Stomach (tissue), 9 donors: Measurements from ENCODE around the gene MTMR1. TPM values are rescaled to one million over a fixed set of nuclear protein-coding genes. Genes with fewer than 3 reads are reported as not detected.

ENCODE experiments used
- DNase-seq, 2 donors: peaks; one replicate each; pipeline versions ENCODE4 v3.0.0 to v3.0.0-alpha.2; 2013 to 2019
- H3K27ac ChIP-seq, 5 donors: fragments of 200-600 bp in 4 of 5; sonication (generic) in 4 of 5; one replicate each; pipeline ENCODE4 v1.5.1; 2013 to 2019; ENCODE audit warnings: mild to moderate bottlenecking in 1 of 5, moderate library complexity in 1 of 5
- H3K27me3 ChIP-seq, 3 donors: fragments of 200-600 bp; sonication (generic); one replicate each; pipeline ENCODE4 v1.5.1; 2017 to 2019; ENCODE audit warnings: mixed run types in 1 of 3
- H3K36me3 ChIP-seq, 4 donors: fragments of 200-600 bp; sonication (generic); 1 replicate in 3 of 4; 2 replicates in 1 of 4; pipeline ENCODE4 v1.5.1; 2016 to 2019
- H3K4me1 ChIP-seq, 4 donors: fragments of 200-600 bp; sonication (generic); one replicate each; pipeline ENCODE4 v1.5.1; 2016 to 2019
- H3K4me3 ChIP-seq, 4 donors: fragments of 200-600 bp; sonication (generic) in 3 of 4; one replicate each; pipeline ENCODE4 v1.5.1; 2016 to 2019; ENCODE audit warnings: mild to moderate bottlenecking in 1 of 4
- H3K9me3 ChIP-seq, 4 donors: fragments of 200-600 bp; sonication (generic); one replicate each; pipeline ENCODE4 v1.5.1; 2016 to 2019
- EP300 ChIP-seq: sonication (generic); formaldehyde crosslinking; IDR thresholded peaks from one replicate; pipeline ENCODE4 v1.6.1; 2017; ENCODE audit warnings: antibody characterized with exemption
- POLR2A ChIP-seq, 4 donors: fragments of 450-650 bp; IDR thresholded peaks; one replicate each; pipeline ENCODE4 v1.6.1; 2016; ENCODE audit warnings: antibody characterized with exemption in 4 of 4, control low read depth in 2 of 4, mild to moderate bottlenecking in 1 of 4, moderate library complexity in 1 of 4
- POLR2AphosphoS5 ChIP-seq, 3 donors: sonication (generic); formaldehyde crosslinking; IDR thresholded peaks; one replicate each; pipeline ENCODE4 v1.6.1; 2016; ENCODE audit warnings: antibody characterized with exemption in 3 of 3
- WGBS, 5 donors: extraction: QIAGEN DNeasy Blood & Tissue Kit in 3 of 5; methylation state at CpG; one replicate each; pipeline versions ENCODE4 v1.1.5 to v1.1.7; 2013 to 2018; 5-methylcytosine and 5-hydroxymethylcytosine counted together
- intact Hi-C: fragments of 100-400 bp; cut with DNase I; formaldehyde crosslinking; loops from one replicate; pipeline ENCODE4 v1.15.1; 2023; ENCODE audit warnings: low total_unique reads
- polyA plus RNA-seq, 3 donors: library from polyadenylated mRNA; stranded (reverse); fragments of 200-250 nt; gene quantifications; one replicate each; pipeline ENCODE4 v1.2.3, GENCODE V29; 2013
- total RNA-seq, 5 donors: library from RNA; depleted of rRNA; stranded (reverse); fragments of >200 nt; gene quantifications; one replicate each; pipeline versions ENCODE4 v1.1.0 to v1.2.3, GENCODE V29; 2014 to 2016
- TF ChIP-seq, protein P1 (sequence below), 7 experiments: fragments of 450-650 bp in 4 of 7; fragments of 200-600 bp in 3 of 7; sonication (generic) in 3 of 7; IDR thresholded peaks; one replicate each; pipeline ENCODE4 v1.5.1; 2016 to 2019; ENCODE audit warnings: antibody characterized with exemption in 7 of 7, control low read depth in 2 of 7, mild to moderate bottlenecking in 1 of 7
- donor health status: healthy with polysubstance abuse.
- donor health status: Bipolar disorder and iron deficiency.
- donor health status: healthy.

MTMR1 gene
- total and polyA plus RNA-seq, 8 donors: 4.7 to 36.4 (median 8.0) TPM

DNA sequence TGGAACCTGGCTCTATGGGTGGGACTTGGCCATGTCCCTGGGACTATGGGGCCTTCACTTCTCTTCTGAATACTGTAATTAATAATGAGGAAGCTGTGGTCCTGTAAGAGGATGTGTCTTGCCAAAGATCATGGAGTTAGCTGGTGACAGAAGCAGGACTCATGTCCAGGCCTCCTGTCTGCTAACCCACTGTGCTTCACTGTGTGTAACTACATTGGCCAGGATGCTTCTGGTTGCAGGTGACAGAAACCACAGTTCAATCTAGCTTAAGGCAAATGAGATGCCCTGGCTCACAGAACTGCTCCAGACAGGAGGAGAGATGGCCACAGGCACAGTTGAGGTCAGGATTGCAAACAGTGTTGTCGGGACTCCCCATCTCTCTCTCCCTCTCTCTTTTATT lies 3.1 kb downstream of the MTMR1 start:
- Histone ChIP-seq H3K4me1 (peaks cover 0 to 50% (median 8%) of the 10 kb centered on the region in 4 donors), H3K27me3 (no peaks in the 10 kb centered on the region), H3K36me3 (peaks cover 0 to 5% (median 5%) of the 10 kb centered on the region in 4 donors), H3K27ac (peak overlapping the region in 1 of 5 donors; percentile 42), H3K4me3 (no peak overlapping the region), H3K9me3 (no peaks in the 10 kb centered on the region)
- TF ChIP-seq, protein P1, sequence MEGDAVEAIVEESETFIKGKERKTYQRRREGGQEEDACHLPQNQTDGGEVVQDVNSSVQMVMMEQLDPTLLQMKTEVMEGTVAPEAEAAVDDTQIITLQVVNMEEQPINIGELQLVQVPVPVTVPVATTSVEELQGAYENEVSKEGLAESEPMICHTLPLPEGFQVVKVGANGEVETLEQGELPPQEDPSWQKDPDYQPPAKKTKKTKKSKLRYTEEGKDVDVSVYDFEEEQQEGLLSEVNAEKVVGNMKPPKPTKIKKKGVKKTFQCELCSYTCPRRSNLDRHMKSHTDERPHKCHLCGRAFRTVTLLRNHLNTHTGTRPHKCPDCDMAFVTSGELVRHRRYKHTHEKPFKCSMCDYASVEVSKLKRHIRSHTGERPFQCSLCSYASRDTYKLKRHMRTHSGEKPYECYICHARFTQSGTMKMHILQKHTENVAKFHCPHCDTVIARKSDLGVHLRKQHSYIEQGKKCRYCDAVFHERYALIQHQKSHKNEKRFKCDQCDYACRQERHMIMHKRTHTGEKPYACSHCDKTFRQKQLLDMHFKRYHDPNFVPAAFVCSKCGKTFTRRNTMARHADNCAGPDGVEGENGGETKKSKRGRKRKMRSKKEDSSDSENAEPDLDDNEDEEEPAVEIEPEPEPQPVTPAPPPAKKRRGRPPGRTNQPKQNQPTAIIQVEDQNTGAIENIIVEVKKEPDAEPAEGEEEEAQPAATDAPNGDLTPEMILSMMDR (IDR thresholded peaks at IDR 0.05): no peak
- TF ChIP-seq POLR2AphosphoS5 (IDR thresholded peaks at IDR 0.05) (no peak), POLR2A (IDR thresholded peaks at IDR 0.05) (no peak), EP300 (no peak)
- intact Hi-C loops: no loop called here
- DNase-seq: no peak
- 19 to 50% (median 41%) methylated on average over 1 of the region's 1 CpG for WGBS, 5 donors

DNA sequence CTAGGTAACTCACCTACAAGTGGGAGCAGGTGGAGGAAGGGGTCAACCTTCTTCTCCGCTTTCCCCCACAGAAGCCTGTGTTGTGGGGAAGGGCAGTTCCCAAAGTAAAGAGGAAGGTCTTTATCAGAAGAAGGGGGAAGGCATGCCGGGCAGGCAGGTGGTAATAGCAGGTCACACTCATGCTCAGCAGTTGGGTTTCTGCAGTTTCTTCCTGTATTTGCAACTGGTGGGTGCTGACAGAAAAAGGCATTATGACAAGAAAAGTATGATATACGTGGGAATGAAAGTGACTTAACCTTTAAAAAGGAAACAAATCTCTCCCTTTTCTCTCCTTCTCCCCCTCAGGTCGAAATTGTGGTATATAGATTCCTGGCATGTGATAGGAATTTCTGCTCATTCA lies 3.7 kb downstream of the MTMR1 start:
- Histone ChIP-seq H3K27ac (peak overlapping the region in 1 of 5 donors; percentile 42), H3K4me1 (peaks cover 0 to 50% (median 8%) of the 10 kb centered on the region in 4 donors), H3K4me3 (no peak overlapping the region), H3K9me3 (no peaks in the 10 kb centered on the region), H3K27me3 (no peaks in the 10 kb centered on the region), H3K36me3 (peaks cover 0 to 5% (median 5%) of the 10 kb centered on the region in 4 donors)
- 30 to 42% (median 37%) methylated on average over 4 of the region's 4 CpGs for WGBS, 5 donors
- DNase-seq: no peak
- TF ChIP-seq EP300 (no peak), POLR2AphosphoS5 (IDR thresholded peaks at IDR 0.05) (no peak), POLR2A (IDR thresholded peaks at IDR 0.05) (no peak)
- TF ChIP-seq, protein P1 (IDR thresholded peaks at IDR 0.05): no peak
- intact Hi-C loops: no loop called here

DNA sequence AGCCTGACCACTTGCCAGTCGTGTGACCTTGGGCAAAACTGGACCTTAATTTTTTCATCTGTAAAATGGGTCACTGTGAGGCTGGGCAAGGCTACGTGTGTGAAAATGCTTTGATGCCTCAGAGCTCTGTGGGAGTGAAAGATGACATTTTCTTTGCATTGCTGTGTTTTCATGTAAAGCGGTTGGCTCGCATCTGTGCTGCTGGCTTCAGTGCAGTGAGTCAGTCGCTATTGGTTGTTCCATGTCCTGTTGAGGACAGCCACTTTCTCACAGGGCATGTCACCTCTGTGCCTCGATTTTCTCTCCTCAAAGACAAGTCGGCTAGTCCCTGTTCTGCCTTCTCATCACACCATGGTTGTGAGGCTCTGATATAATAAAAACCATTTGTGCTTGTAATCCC lies 4.4 kb downstream of the MTMR1 start:
- intact Hi-C loops: no loop called here
- Histone ChIP-seq H3K36me3 (peaks cover 0 to 5% (median 5%) of the 10 kb centered on the region in 4 donors), H3K27me3 (no peaks in the 10 kb centered on the region), H3K27ac (no peak overlapping the region), H3K4me3 (no peak overlapping the region), H3K4me1 (peaks cover 0 to 44% (median 5%) of the 10 kb centered on the region in 4 donors), H3K9me3 (no peaks in the 10 kb centered on the region)
- WGBS, 5 donors: 76 to 91% (median 79%) methylated on average over 7 of the region's 7 CpGs
- no peak for DNase-seq
- TF ChIP-seq, protein P1 (IDR thresholded peaks at IDR 0.05): no peak
- TF ChIP-seq POLR2AphosphoS5 (IDR thresholded peaks at IDR 0.05) (no peak), POLR2A (IDR thresholded peaks at IDR 0.05) (no peak), EP300 (no peak)

DNA sequence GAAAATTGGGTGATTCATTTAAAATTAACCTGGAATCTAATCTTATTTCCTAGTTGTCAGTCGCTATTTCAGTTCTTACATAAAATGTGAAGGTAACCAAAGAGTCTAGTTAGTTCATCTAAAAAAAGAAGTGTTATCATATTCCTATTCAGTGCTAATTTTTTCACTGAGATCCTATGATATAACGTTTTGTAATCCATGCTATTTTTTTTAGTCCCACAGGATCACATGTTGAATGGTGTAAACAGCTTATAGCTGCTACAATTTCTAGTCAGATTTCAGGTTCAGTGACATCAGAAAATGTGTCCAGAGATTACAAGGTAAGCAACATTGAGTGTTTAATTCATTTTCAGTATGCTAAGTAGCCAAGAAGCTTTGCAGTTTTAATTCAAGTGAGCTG lies 5.8 kb downstream of the MTMR1 start:
- intact Hi-C loops: no loop called here
- DNase-seq: no peak
- TF ChIP-seq POLR2A (IDR thresholded peaks at IDR 0.05) (no peak), POLR2AphosphoS5 (IDR thresholded peaks at IDR 0.05) (no peak), EP300 (no peak)
- TF ChIP-seq, protein P1 (IDR thresholded peaks at IDR 0.05): no peak
- Histone ChIP-seq H3K27me3 (no peaks in the 10 kb centered on the region), H3K9me3 (no peaks in the 10 kb centered on the region), H3K27ac (no peak overlapping the region), H3K4me3 (no peak overlapping the region), H3K4me1 (peaks cover 0 to 42% (median 5%) of the 10 kb centered on the region in 4 donors), H3K36me3 (peaks cover 0 to 5% (median 5%) of the 10 kb centered on the region in 4 donors)
- WGBS, 5 donors: 38 to 57% (median 43%) methylated on average over 2 of the region's 2 CpGs
